GM18499 (cell line): ENCODE results near the gene PLXNA3.

Source experiments
- ATAC-seq: cut with Tn5 transposase; IDR thresholded peaks from one replicate; pipeline ENCODE4 v1.9.1; 2021; ENCODE audit warnings: moderate number of reproducible peaks; ENCODE audit not compliant: insufficient read depth, unreplicated experiment

Gene PLXNA3

DNA sequence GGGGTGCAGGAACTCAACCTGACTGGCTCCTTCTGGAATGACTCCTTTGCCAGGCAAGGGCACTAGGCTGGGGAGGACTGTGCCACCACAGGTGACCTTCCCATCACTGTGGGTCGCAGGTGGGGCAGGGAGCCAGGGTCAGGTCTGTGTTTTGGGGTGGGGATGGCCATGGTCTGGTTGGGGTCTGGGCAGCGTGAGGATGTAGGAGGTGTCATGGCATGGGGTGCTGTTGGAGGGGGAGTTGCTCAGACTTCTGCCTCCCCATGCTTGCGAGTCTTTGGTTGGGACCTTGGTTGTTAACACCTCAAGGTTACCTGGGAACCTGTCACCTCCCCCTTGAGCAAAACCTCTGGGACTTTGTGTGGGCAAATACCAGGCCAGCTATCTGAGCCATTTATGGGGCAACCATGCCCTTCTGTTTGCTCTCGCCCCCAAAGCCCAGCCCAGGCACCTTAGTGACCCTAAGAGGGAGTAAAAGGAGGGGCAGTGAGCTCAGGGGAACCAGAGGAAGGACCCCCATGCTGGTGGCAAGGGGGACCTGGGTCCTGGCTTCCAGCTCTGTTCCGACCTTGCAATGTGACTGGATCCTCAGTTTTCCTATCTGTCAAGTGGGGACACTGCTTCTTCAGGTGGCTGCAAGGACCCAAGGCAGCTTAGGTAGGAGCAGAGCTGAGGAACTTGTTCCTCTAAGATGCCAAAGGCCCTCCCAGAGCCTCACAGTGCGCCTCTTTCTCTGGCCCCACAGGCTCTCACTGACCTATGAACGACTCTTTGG, 23.5 kb upstream of the PLXNA3 start:
- no peak for ATAC-seq

GRCh38 chrX:154435171-154435733, 22.8 kb upstream of the PLXNA3 start:
- ATAC-seq = no peak

- no peak for ATAC-seq
Observed at GRCh38 chrX:154436374-154436982, 21.6 kb upstream of the PLXNA3 start.

DNA sequence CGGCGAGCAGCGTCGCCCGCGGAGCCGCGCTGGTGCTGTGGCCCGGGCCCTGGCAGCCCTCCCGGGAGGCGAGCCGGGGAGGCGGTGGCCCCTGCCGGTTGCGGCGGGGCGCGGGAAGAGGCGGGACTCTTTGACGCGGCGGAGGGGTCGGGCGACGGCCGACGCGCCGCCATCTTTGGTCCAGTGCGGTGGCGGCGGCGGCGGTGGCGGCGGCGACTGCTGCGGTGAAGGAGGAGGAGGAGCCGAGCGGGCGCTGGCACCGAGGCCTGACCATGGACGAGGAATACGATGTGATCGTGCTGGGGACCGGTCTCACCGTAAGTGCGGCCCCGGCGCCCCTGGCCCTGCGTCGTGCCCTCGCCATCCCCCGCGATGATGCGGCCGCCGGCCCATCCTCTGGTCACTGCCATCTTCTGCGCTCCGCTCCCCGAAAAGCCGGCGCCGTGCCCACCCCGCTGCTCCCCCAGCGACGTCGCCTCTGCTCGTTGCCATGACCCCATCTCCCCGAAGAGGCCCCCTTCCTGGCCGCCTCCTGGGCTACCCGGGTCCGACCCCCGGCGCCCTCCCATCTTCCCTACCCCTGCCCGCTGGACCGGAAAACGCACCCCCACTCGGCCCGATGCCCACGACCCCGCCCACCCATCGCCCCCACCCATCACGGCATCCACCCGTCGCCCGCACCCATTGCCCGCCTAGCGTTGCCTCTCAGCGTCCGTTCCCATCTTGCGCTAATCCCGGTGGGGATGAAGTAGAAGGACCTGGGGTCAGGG, 20.9 kb upstream of the PLXNA3 start, which contains the start of gene GDI1:
TSS of gene GDI1 (plus strand) at position 172 of the 770 bp plus-strand sequence. CDS start at position 273, 101 bp downstream.
- ATAC-seq = no peak

GRCh38 chrX:154437971-154438893, 19.8 kb upstream of the PLXNA3 start:
- ATAC-seq = no peak

GRCh38 chrX:154439841-154440240, 18.2 kb upstream of the PLXNA3 start:
- no peak for ATAC-seq

GRCh38 chrX:154440623-154441357, 17.3 kb upstream of the PLXNA3 start:
- no peak for ATAC-seq

DNA sequence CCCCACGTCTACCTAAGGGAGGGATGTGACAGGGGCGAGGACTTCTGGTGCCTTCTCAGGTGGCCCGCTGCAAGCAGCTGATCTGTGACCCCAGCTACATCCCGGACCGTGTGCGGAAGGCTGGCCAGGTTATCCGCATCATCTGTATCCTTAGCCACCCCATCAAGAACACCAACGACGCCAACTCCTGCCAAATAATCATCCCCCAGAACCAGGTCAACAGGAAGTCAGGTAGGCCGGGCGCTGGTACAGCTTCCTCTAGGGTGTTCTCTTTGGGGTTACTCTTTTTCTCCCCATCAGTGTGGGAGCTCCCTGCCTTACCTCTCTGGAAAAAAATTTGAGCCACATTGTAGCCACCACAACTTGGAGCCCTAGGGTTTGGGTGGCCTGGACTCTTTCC, 16.5 kb upstream of the PLXNA3 start:
- ATAC-seq = no peak

GRCh38 chrX:154441984-154442707, 15.9 kb upstream of the PLXNA3 start:
- ATAC-seq = no peak

DNA sequence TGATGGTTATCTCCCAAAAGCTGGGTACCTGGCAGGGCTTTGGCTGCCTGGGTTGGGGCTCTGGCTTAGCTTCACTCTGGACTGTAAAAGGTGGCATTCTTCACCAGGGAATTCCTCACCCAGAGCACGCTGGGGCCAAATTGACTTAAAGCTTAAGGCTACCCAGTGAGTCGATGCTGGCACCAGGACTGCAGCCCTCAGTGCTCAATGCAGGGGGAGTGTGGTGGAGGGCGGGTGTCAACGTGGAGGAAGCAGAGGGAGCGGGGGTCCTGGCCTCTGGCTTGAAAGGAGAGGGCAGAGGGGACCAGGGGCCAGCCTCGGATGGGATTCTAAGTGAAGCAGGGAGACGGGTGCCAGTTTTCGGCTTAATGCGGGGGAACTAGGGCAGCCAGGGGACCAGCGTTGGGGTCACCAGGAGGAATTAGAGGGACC, 14.6 kb upstream of the PLXNA3 start:
- no peak for ATAC-seq

GRCh38 chrX:154443992-154444754, 13.9 kb upstream of the PLXNA3 start, which contains the start of gene FAM50A:
TSS of gene FAM50A (plus strand) at chrX:154444141. CDS start at chrX:154444236, 95 bp downstream.
- ATAC-seq = no peak

- no peak for ATAC-seq
Observed at GRCh38 chrX:154444755-154445246, 13.3 kb upstream of the PLXNA3 start.

- no peak for ATAC-seq
Observed at GRCh38 chrX:154445776-154446175, 12.3 kb upstream of the PLXNA3 start.

- ATAC-seq = no peak
Observed at GRCh38 chrX:154446430-154446829, 11.7 kb upstream of the PLXNA3 start.

- ATAC-seq = no peak
Observed at GRCh38 chrX:154448484-154448883, 9.6 kb upstream of the PLXNA3 start.

GRCh38 chrX:154449618-154450017, 8.5 kb upstream of the PLXNA3 start:
- no peak for ATAC-seq

GRCh38 chrX:154450312-154450711, 7.8 kb upstream of the PLXNA3 start:
- no peak for ATAC-seq
